GM11168 (cell line): ENCODE data around the gene GINS2.

Source experiments
- in situ Hi-C: fragments of 300-500 bp; cut with MboI; formaldehyde crosslinking; loops from one replicate; pipeline ENCODE4 v1.12.0; 2022; ENCODE audit warnings: low sequenced_read_pairs; ENCODE audit not compliant: unreplicated experiment

GINS2 gene

GRCh38 chr16:85716680-85717038 lies 27.9 kb upstream of the GINS2 start:
- in situ Hi-C loops: no loop called here

GRCh38 chr16:85716022-85716679 lies 27.4 kb upstream of the GINS2 start:
- in situ Hi-C loops: no loop called here

- in situ Hi-C loops: no loop called here
Measured at GRCh38 chr16:85715169-85716021, 26.6 kb upstream of the GINS2 start.

DNA sequence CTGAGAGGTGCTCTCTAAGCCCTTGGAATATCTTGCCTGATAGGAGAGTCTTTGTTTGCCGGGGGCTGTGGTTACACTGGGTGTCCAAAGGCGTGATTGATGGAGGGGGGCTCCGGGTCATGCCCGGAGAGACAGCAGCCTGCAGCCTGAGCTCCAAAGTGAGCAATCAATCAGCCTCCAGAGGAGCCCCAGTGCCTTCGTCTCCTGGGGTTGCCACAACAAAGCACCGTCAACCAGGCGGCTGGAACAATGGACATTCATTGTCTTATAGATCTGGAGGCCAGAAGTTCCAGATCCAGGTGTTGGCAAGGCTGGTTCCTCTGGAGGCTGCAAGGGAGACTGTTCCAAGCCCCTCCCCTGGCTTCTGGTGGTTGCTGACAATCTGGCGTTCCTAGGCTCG lies 24.0 kb upstream of the GINS2 start:
- in situ Hi-C loops: no loop called here

DNA sequence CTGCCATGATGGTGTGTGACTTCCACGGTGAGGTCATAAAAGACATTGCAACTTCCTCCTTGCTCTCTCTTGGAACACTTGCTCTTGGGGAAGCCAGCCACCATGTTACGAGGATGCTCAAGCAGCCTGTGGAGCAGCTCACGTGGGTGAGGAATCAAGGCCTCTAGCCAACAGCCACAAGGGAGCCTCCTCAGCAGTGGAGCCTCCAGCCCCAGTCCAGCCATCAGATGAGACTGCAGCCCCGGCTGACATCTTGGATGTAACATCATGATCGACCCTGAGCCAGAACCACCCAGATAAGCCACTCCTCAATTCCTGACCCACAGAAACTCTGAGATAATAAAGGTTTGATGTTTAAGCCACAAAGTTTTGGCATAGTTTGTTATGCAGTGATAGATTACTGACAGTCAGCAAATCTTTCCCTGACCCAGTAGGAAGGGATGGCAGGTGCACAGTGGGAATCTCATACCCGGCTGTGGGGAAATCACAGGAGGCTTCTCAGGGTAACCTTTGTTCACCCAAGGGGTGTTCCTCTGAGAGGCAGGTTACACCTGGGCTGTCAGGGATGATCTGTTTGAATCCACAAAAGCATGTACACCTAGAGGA lies 23.3 kb upstream of the GINS2 start:
- in situ Hi-C loops: no loop called here

GRCh38 chr16:85710732-85711131 lies 22.0 kb upstream of the GINS2 start:
- in situ Hi-C loops: no loop called here

DNA sequence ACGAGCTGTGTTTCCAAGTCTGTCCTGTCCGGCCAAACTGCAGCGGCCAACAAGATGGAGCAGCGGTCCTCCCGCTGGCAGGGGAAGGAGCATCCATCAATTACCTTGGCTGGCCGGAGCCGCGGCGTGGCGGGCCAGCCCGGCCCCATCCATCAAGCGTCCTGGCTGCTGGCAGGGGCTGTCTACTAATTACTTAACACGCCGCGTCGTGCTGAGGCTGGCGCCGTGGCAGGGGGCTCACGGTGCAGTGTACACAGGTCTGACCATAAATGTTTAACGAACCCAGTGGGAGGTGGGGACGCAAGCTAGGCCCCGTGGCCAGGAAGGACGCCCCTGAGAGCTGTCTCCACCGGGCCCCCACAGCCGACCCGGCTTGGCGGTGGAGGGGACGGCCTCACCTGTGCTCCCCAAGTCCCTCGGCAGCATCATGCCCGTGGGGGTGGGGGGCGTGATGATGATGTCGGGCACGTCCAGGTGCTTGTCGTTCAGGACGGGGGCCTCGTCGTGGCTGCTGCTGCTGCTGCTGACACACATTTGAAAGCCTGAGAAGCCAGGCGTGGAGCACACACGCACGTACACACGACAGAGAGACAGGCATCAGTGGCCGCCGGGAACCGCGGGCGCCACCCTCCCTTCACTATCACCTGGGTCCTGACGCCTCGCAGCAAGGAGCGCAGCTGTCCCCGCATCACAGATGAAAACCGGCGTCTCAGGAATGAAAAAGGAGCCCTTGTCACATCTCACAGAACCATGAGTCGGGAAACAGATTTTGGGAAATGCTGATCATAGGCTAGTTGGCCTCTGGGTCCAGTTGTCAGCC lies 21.2 kb upstream of the GINS2 start:
- in situ Hi-C loops: no loop called here

DNA sequence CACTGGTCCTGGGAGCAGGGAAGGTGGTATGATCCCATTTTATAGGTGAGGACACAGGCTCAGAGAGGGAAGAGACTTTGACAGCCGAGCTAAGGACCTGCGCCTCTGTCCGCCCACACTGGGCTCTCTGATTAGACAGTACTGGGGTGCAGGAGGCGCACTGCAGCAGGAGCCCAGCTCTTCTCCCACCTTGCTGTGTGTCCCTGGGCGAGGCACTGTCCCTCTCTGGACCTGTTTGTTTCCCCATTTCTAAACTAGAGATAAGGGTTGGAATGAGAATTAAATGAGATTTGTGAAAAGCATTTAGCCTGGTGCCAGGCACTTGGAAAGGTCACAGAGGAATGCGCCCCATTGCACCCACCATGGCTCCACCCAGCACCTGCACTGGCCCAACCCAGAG lies 19.6 kb upstream of the GINS2 start:
- in situ Hi-C loops: no loop called here

- in situ Hi-C loops: no loop called here
Measured at GRCh38 chr16:85707528-85708095, 18.9 kb upstream of the GINS2 start.

- in situ Hi-C loops: no loop called here
Measured at GRCh38 chr16:85706449-85707034, 17.8 kb upstream of the GINS2 start.

GRCh38 chr16:85704900-85705846 lies 16.4 kb upstream of the GINS2 start:
- in situ Hi-C loops: no loop called here

GRCh38 chr16:85704011-85704410 lies 15.3 kb upstream of the GINS2 start:
- in situ Hi-C loops: no loop called here

- in situ Hi-C loops: no loop called here
Measured at GRCh38 chr16:85699628-85700027, 10.9 kb upstream of the GINS2 start.

GRCh38 chr16:85698935-85699558 lies 10.3 kb upstream of the GINS2 start:
- in situ Hi-C loops: no loop called here

DNA sequence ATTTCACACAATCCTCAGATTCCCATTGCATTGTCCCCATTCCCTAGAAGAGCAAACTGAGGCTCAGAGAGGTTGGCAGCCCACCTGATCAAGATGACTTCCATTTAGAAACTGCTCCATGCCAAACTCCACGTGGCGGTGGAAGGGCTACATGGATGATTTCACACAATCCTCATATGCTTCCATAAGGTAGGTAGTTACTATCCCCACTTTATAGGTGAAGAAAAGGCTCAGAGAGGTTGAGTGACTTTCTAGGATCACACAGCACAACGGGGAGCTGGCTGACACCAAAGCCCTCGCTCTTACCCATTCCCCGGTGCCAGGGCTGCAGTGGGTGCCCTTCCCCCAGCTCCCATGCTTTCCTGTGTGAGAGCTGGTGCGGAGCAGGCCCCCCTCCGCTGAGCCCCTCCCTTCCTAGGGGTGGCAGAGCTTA lies 9.7 kb upstream of the GINS2 start:
- in situ Hi-C loops: no loop called here

- in situ Hi-C loops: no loop called here
Measured at GRCh38 chr16:85697431-85697830, 8.7 kb upstream of the GINS2 start.

DNA sequence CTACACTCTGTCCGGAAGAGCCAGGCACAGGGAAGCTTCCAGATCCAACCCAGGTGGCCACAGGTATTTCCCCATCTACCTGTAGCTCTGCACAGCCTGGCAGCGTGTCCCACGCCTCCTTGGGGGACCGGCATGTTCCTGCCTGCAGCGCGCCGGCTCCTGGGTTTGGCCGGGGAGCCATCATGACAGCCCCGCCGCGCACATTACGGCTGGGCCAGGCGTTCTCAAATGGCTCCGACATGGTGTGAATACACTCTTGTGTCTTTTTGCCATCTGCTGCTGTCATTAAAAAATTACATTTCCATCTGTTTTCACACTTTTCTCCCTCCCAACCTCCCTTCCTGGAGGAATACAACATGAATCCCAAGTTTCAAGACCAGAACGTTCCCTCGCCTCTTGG lies 8.0 kb upstream of the GINS2 start:
- in situ Hi-C loops: no loop called here
